Measurements from ENCODE around the gene CAMK1D.
A peak's percentile ranks its signal among the peaks of the same experiment; 100 is the strongest.
"Not testable (repeated sequence)": the region's sequence is repeated elsewhere in the genome, so short reads cannot be mapped to it uniquely, and the experiment has no call there.

Gene CAMK1D

DNA sequence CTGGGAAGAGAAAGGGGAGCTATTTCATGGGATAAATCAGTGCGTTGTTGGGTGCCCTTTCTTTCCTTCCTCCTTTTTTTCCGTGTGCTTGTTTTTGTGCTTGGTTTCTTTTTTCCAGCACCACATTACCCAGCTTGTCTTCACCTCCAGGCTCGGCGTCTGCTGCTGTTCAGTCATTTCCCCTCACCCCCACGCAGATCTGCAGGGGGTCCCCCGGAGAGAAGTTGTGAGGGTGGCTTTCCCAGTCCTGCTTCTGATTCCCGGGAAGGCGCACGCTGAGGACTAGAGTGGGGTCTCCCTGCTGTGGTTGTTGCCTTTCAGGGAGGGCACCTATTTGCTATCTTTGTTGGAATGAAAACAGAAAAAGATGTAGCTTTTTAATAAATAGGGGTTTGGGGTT is 1.6 kb downstream of the CAMK1D start:
- TF ChIP-seq, protein P1, sequence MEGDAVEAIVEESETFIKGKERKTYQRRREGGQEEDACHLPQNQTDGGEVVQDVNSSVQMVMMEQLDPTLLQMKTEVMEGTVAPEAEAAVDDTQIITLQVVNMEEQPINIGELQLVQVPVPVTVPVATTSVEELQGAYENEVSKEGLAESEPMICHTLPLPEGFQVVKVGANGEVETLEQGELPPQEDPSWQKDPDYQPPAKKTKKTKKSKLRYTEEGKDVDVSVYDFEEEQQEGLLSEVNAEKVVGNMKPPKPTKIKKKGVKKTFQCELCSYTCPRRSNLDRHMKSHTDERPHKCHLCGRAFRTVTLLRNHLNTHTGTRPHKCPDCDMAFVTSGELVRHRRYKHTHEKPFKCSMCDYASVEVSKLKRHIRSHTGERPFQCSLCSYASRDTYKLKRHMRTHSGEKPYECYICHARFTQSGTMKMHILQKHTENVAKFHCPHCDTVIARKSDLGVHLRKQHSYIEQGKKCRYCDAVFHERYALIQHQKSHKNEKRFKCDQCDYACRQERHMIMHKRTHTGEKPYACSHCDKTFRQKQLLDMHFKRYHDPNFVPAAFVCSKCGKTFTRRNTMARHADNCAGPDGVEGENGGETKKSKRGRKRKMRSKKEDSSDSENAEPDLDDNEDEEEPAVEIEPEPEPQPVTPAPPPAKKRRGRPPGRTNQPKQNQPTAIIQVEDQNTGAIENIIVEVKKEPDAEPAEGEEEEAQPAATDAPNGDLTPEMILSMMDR (IDR thresholded peaks at IDR 0.05; ENCODE audit: insufficient read depth, low read depth, low read length, missing control alignments), result no peak
- no peak for DNase-seq (ENCODE audit: low read depth)
- H3K4me3 ChIP-seq (ENCODE audit: low read depth, low read length), result peak overlapping the region; percentile 88

DNA sequence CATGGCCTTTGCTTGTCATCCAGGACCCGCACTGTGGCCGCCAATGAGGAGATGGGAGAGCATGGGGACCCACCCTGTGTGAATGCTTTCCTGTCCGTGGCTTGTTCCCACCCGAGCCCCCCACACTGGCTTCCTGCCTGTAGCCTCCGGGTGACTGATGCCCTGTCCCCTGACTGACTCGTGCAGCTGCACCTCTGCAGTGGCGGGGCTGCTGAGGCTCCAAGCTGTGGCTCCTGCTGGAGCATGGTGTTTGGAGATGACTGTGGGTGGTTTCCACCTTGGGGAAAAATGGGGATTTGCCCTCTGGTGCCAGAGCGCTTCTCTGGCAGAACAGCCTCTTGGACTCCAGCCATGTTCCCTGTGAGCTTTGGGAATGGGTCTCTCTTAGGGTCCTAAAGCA is 2.1 kb downstream of the CAMK1D start:
- DNase-seq (ENCODE audit: low read depth), result peak; percentile 59
- TF ChIP-seq, protein P1 (IDR thresholded peaks at IDR 0.05; ENCODE audit: insufficient read depth, low read depth, low read length, missing control alignments), result no peak
- H3K4me3 ChIP-seq (ENCODE audit: low read depth, low read length), result peak overlapping the region; percentile 88

DNA sequence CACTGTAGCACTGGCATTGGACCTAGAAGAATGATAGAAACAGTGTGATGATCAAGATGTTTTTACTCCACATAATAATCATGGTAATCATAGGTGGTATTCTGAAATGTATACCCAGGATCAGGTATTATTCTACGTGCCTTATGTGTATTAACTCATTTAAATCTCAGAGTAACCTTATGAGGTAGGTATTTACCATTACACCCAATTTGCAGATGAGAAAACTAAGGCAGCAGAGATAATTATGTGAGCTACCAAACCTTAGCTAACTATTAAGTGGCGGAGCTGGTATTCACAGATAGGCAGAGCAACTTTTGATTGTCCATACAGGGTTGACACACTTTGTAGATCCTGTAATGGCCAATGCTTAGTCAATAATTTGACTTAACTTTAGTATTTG is 2.5 kb downstream of the CAMK1D start:
- TF ChIP-seq, protein P1 (IDR thresholded peaks at IDR 0.05; ENCODE audit: insufficient read depth, low read depth, low read length, missing control alignments), result no peak
- no peak for DNase-seq (ENCODE audit: low read depth)
- peak overlapping the region; percentile 88 for H3K4me3 ChIP-seq (ENCODE audit: low read depth, low read length)

DNA sequence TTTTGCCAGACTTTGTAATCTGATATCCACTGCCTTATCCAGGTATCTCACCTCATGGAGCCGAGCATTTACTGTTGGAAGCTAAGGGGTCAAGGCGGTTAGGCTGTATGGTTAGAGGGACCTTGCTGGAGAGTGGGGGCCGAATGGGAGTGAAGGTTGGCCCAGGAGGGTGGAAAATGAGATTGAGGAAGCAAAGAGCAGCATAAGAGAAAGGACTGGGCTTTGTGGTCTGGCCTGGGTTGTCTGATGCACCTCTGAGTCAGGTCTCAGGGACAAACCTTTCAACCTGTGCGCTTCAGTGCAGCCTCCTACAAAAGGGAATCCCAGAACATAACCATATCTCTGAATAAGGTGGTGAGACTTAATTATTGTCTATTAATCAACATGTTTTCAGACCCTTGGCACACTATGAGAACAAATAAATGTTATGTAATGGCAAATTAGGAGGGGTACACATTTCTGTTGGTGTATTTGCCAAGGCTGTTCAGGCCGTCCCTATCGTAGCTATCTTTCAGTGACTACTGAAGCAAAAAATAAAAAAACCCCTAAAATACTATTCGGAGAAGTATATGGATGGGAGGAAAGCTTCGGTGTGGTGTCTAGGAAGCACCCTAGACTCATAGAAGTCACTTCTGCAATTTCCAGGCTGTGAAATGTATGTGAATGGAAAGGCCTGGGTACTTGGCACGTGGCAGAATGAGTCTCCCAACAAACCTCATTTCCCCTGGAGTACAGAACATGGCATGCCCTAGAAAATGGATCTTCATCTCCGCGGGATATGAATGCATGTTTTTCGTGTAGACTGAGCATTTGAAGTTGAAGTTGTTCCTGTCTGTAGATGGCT is 4.3 kb downstream of the CAMK1D start:
- TF ChIP-seq, protein P1 (IDR thresholded peaks at IDR 0.05; ENCODE audit: insufficient read depth, low read depth, low read length, missing control alignments), result no peak
- H3K4me3 ChIP-seq (ENCODE audit: low read depth, low read length), result no peak overlapping the region

DNA sequence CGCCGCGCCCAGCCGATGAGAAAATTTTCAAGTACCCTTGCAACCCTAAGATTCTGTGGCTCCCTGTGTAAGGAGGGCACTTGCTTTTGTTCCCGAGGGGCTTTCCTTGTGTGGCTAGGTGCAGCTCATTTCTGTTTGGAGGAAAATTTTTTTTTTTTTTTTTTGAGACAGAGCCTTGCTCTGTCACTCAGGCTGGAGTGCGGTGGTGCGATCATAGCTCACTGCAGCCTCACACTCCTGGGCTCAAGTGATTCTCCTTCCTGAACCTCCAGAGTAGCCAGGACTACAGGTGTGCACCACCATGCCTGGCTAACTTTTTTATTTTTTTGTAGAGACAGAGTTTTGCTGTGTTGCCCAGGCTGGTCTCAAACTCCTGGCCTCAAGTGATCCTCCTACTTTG is 5.3 kb downstream of the CAMK1D start:
- peak; percentile 48 for DNase-seq (ENCODE audit: low read depth)
- not testable (repeated sequence) for H3K4me3 ChIP-seq (ENCODE audit: low read depth, low read length)

More for the DNA sequence above, 4.3 kb downstream of the CAMK1D start:
- DNase-seq (ENCODE audit: low read depth), result peak; percentile 57

DNA sequence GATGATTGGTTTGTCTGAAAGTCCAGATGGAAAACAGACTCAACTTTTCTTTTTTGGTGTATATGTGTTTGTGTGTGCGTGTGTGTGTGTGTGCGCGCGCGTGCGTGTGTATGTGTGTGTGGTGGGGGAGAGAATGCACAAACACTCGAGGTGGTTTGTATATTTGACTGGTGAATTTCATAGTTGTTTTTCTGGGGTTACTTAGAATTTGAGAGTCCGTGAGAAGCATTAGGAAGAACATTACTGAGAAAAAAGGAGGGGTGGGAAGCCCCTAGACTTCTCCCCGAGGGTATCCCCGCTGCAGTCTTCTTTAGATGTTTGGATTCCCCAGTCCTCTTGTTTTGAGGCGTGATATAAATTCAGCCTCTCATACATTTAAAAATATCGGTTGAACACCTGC is 6.0 kb downstream of the CAMK1D start:
- DNase-seq (ENCODE audit: low read depth), result peak; percentile 74
- TF ChIP-seq, protein P1 (IDR thresholded peaks at IDR 0.05; ENCODE audit: insufficient read depth, low read depth, low read length, missing control alignments), result no peak
- H3K4me3 ChIP-seq (ENCODE audit: low read depth, low read length), result peak overlapping the region; percentile 31

DNA sequence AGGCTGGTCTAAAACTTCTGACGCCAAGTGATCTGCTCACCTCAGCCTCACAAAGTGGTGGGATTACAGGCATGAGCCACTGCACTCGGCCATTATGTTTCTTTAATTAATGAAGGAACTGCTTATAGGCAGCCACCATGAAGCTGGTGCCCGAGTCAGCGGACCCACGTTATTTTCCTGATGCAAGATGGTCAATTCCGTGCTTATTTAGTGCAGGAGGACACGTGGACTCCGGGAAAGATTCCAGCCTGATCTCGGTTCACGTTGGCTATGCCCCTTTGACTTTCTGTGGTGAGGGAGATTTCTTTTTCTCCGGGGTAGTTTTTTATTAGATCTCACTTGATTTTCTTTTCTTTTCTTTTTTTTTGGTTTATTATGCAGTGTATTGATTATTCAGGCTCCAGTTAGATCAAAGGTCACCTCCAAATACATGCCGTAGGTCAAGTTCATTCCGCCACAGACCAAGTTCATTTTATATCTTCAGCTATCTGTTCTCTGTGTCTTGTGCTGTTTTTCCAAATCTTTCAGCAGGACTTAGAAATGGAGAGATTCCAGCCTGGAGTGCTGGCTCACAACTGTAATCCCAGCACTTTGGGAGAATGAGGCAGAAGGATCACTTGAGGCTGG is 8.3 kb downstream of the CAMK1D start:
- TF ChIP-seq, protein P1 (IDR thresholded peaks at IDR 0.05; ENCODE audit: insufficient read depth, low read depth, low read length, missing control alignments), result no peak
- no peak overlapping the region for H3K4me3 ChIP-seq (ENCODE audit: low read depth, low read length)
- DNase-seq (ENCODE audit: low read depth), result no peak
